ENCODE data around the gene MORN3. TPM values are rescaled to one million over a fixed set of nuclear protein-coding genes. Genes with fewer than 3 reads are reported as not detected.
"Not testable (repeated sequence)": the region's sequence is repeated elsewhere in the genome, so short reads cannot be mapped to it uniquely, and the experiment has no call there.

The MORN3 gene
- total RNA-seq, 1 donor from 2014 or later, result 0.59 TPM

DNA sequence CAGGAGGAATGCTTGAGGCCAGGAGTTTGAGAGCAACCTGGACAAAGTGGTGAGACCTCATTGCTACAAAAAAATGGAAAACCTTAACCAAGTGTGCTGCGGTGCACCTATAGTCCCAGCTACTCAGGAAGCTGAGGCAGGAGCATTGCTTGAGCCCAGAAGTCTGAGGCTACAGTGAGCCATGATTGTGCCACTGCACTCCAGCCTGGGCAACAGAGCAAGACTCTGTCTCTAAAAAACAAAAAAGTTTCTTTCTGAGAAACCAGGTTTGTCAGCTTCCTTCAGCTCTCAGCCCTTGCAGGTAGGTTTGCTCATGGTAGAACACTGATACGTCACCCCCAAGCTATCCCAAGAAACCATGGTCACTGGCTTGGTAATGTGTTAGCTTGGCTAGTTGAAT lies 20.0 kb upstream of the MORN3 start:
- DNase-seq, result no peak

DNA sequence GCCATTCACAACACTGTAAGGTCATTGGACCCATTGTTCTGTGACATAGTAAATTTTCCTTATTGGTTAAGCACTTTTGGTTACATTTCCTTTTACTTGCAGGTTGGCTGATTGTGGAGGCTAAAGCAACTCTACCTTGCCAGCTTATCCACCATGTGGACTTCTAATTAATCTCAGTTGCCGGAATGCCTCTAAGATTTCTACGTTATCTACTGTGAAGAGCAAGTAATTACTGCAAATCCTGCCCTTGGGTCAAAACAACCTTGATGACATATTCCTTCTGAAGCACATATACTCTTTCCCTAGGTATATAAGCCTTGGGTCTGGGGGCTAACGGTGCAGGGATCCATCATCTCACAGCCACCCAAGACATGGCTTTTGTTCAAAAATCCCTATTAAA lies 19.5 kb upstream of the MORN3 start:
- no peak for DNase-seq

DNA sequence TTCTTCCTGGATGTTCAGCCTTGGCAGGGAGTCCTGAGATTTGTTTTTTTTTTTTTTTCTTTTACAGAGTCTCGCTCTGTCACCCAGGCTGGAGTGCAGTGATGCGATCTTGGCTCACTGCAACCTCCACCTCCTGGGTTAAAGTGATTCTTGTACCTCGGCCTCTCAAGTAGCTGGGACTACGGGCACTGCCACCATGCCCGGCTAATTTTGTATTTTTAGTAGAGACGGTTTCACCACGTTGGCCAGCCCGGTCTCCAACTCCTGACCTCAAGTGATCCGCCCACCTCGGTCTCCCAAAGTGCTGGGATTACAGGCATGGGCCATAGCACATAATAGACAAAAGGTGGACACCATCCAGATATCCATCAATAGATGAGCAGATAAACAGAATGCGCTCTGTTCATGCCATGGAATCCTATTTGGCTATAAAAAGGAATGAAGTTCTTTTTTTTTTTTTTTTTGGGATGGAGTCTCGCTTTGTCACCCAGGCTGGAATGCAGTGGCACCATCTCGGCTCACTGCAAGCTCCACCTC lies 10.3 kb upstream of the MORN3 start:
- DNase-seq, result not testable (repeated sequence)

DNA sequence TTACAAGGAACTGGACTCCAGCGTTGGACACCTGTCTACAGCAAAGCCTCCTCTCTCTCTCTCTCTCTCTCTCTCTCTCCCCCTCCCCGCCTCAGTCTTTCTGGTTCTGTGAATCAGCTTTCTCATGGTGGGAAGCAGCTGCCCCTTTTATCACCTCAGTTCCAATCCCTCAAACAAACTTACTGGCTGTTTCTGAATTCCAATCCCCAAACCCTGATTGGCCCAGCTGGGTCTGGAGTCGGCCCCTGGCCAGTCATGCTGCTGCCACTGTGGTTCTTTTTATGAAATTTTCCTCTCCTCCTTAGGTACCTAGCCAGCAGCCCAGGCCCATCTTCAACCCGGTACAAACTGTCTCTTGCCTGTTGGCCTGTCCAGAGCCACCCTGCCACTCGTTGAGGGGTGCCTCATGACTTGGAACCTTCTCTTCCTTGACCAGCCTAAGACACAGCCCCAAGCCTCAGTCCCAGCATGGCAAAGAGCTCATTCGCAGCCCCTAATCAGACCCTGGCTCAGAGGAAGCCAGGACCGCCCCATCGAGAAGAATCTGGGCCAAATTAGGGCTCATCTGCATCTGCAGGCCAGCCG lies 9.4 kb upstream of the MORN3 start:
- no peak for DNase-seq

DNA sequence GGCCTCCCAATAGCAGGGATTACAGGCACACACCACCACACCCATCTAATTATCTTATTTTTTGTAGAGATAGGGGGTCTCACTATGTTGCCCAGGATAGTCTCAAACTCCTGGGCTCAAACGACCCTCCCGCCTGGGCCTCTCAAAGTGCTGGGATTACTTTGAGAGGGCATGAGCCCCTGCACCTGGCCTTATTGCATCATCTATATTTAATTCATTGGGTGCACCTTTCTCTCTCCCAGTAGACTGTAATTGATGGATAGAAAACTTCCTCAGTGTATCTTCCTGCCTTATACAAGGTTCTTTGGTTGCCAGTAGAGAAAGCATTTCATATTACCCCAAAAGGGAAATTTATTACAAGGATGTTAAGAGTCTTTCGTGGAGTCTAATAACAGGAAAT lies 8.9 kb upstream of the MORN3 start:
- no peak for DNase-seq

DNA sequence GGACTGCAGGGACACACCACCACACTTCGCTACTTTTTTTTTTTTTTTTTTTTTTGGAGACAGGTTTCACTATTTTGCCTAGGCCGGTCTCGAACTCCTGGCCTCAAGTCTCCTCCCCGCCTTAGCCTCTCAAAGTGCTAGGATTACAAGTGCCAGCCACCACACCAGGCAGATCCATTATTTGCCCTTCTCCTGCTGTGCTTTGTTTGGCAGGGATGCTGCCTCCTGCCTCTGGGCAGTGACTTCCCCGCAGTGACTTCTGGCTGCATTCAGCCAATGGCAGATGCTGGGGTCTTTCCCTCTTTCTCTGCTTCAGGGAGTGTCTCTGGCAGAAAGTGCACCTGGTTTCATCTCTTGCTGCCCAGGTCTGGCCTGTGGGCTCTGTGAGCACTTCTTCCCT lies 6.7 kb upstream of the MORN3 start:
- no peak for DNase-seq

DNA sequence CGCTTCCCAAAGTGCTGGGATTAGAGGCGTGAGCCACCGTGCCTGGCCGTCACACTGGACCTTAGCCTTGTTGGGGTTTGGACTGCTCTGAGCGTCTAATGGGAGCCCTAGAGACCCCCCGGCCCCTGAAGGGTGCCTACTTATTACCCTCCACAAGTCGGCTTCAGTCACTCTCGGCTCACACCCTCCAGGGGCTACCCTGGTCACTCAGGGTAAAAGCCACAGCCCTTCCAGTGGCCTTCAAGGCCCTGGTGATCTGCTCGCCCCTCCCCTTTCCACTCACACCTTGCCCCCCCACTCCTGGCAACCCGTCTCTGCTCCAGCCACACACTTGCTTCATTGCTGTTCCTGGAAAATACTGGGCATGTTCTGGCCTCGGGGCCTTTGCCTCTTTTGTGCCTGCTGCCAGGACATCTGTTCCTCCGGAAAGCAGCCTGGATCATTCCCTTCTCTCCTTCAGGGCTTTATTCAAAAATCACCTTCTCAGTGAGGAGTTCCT lies 3.6 kb upstream of the MORN3 start:
- DNase-seq, result peak; percentile 13

DNA sequence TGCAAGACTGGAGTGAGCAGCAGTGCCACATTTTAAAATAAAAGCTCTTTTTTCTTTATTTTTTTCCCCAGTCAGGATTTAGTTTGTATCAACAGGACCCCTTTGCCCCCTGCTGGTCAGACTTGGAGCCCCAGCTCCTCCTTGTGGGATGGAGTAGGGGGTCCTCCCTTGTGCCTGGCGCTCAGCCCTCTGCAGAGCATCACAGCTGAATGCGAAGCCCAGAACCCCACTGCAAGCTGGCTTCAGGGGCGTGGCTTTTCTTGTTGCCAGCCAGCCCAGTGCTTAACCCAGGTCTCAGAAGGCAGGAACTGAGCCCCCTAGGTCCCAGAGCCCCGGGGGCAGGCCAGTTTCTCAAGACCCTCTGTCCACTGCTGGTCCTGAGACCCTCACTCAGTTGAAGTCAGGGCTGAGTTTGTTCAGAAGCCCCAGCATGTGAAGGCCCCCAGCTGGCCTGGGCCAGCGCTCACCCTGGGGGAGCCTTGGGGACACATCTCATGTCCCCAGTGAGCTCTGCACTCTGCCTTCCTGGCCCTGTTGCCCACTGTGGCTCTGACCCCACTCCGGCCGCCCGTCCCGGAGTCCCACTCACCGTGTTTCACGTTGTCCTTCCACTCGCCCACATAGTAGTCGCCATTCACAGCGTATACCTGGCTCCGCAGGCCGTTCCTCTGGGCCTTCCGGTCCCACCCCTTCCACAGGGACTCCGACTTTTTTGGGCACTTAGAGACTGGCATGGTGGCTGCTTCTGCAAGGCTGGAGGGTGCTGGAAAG lies 519 bp downstream of the MORN3 start:
- DNase-seq, result peak; percentile 28

DNA sequence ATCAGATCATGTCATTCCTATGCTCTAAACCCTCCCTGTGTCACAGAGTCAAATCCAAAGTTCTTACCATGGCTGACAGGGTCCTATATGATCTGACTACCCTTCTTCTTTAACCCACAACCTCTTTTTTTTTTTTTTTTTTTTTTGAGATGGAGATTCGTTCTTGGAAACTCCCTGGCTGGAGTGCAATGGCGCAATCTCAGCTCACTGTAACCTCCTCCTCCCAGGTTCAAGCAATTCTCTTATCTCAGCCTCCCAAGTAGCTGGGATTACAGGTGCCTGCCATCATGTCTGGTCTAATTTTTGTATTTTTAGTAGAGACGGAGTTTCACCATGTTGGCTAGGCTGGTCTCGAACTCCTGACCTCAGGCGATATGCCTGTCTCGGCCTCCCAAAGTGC lies 2.6 kb downstream of the MORN3 start:
- DNase-seq, result not testable (repeated sequence)

DNA sequence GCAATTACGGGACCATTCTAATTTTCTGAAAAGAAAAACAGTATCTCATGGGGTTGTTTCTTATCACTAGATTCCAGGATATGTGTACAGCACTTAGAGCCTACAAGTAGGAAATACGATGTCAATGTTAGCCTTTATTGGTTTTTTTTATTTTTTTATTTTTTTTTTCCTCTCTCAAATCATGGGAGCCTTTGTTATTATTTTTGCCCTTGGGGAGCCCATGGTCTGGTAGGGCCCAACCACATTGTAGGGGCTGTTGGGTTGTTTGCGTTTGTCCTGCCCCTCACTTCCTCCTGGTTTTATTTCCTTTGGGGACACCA lies 5.9 kb downstream of the MORN3 start:
- DNase-seq, result no peak

DNA sequence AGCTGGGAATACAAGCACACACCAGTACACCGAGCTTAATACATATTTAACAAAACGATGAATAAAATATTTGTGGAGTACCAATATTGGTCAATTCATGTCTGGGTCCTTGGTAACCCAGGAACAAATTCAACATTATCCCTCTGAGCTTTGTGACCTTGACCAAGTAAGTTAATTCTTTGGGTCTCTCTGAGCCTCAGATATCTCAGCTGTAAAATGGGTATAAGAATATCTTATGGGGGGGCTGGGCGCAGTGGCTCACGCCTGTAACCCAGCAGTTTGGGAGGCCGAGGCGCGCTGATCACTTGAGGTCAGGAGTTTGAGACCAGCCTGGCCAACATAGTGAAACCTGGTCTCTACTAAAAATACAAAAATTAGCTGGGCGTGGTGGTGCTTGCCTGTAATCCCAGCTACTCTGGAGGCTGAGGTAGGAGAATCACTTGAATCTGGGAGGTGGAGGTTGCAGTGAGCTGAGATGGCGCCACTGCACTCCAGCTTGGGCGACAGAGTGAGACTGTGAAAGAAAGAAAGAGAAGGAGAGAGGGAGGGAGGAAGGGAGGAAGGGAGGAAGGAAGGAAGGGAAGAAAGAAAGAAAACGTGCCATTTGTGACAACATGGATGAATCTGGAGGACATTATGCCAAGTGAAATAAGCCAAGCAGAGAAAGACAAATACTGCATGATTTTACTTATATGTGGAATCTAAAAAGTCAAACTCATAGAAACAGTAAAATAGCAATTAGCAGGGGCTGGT lies 7.9 kb downstream of the MORN3 start:
- DNase-seq, result not testable (repeated sequence)

DNA sequence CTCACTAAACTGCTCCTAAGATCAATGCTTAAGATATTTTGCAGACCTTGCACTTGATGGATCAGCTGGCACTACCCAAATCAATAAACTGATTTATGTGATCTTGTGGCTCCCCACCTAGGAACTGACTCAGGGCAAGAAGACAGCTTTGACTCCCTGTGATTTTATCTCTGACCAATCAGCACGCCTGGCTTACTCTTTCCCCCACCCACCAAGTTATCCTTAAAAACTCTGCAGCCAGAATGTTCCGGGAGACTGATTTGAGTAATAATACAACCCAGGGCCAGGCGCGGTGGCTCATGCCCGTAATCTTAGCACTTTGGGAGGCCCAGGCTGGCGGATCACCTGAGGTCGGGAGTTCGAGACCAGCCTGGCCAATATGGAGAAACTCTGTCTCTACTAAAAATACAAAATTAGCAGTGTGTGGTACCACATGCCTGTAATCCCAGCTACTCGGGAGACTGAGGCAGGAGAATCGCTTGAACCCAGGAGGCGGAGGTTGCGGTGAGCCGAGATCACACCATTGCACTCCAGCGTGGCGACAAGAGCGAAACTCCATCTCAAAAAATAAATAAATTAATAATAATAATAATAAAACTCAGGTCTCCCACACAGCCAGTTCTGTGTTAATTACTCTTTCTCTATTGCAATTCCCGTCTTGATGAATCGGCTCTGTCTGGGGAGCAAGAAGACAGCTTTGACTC lies 12.0 kb downstream of the MORN3 start:
- DNase-seq, result no peak

DNA sequence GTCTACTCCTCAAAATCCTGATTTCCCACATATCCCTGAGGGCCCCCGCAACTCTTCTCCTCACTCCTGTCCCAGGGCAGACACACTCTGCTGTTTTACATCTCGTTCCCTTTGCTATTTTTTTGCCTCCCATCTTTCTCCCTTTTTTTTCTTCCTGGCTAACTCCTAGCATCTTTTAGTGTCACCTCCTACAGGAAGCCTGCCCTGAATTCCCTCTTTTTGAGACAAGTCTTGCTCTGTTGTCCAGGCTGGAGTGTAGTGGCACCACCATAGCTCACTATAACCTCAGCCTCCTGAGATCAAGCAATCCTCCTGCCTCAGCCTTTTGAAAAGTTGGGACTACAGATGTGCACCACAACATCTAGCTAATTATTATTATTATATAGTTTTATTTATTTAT lies 13.3 kb downstream of the MORN3 start:
- DNase-seq, result no peak

DNA sequence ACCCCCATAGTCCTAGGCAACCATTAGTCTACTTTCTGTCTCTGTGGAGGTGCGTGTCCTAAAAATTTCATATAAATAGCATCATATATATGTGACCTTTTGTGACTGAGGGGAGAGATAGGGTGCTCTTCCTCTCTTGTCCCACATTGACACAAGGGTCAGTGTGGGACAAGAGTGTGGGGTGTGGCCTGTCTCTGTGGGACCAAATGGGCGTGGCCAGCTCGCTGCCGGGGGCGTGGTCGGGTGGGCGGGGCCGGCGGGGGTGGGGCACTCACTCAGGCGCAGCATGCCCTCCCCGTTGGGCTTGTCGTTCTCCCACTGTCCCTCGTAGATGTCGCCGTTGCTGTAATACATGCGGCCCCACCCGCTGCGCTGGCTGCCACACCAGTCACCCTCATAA lies 15.5 kb downstream of the MORN3 start:
- DNase-seq, result no peak

DNA sequence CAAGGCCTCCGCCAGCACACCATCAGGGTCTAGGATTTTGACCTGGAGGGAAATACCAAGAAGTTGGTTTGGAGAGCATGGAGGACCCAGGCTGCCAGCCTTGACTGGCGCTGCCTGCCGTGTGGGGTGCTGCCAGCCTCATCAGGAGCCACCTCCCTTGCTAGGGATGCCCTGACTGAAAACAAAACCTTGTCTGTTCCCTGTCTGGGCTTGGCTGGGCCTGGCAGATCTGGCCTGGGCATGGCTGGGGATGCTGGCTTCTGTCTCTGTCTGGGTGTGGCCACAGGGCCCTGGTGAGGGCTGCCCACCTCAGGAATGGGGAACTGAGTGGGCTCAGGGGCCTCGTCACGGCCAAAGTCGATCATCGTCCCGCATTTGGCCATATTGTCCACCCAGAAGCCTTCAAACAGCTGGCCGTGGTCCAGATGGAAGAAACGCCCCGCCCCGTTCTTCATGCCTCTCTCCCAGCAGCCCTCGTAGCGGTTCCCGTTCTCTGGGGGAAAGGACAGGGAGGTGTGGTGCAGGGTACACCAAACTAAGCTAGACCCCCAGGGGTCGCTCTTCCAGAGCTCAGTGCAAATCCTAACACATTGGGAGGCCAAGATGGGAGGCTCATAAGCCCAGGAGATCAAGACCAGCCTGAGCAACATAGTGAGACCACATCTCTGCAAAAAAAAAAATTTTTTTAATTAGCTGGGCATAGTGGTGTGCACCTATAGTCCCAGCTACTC lies 16.5 kb downstream of the MORN3 start:
- no peak for DNase-seq

DNA sequence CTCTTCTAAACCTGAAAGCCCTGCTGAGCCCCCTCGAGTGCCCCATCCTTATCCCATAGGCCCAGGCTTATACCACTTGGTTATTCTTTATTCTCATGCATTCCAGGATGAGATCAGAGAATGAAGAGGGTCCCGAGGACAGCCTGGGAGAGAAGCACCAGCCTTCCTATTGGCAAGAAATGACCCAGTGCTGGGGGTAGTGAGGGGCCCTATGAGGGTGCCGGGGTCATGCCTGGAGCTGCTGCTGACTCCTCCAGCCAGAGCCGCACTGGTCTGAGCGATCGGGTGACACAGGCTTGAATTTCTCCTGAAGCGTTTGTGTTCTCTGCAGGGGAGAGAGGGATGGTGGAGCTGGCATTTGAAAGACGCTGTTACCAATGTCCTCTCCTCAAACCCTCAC lies 18.1 kb downstream of the MORN3 start:
- no peak for DNase-seq

DNA sequence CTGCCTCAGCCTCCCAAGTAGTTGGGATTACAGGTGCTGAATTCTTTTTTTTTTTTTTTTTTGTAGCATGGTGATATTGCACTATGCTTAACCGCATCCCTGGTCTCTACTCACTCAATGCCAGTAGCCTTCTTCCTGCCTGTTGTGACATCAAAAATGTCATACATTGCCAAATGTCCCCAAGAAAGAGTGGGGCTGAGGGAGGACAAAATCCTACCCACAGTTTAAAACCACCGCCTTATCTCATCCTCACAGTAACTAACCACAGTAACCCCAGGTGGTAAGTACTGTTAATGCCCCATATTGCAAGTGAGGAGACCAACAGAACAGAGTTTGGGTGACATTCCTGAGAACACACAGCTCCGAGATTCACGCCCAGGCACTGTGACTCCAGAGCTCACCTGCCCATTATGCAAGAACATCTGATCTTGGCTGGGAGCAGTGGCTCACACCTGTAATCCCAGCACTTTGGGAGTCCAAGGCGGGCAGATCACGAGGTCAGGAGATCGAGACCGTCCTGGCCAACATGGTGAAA lies 19.6 kb downstream of the MORN3 start:
- no peak for DNase-seq

DNA sequence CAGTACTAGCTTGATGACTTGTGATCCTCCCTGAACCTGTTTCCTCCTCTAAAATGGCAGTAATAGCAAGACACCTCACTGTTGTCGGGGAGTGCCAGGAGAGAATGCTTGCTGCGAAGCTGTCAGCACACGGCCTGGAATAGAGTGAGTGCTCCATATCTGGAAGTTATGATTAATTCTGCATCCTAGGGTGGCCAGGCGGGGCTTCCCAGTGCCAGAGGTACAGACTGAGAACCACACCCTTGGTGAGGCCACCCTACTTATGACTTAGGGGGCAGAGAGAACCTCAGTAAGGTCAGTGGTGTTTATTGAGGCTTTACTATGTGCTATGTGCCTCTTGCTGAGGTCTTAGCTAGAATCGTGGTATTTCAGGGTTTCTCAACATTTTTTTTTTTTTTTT lies 20.1 kb downstream of the MORN3 start:
- no peak for DNase-seq

DNA sequence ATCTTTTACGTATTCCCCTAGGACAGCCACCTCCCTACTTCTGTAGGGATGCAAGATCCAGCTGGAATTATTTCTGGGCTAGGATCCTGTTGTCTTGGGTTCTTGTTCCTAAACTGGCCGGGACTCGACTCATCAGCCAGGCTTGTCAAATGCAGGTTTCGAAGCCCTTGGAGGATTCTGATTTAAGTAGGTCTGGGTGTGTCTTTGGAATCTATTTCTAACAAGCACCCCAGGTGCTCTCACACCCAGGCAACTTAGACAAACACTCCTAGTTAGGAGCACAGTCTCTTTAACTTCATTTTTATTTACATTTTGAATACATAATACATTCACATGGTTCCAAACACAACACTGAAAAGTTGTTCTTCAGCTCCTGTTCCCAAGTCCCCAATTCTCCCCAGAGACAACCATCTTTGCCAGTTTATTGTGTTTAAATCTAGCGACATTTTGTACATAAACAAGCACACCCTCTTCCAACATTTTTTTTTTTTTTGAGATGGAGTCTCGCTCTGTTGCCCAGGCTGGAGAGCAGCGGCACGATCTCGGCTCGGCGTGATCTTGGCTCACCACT lies 20.9 kb downstream of the MORN3 start:
- no peak for DNase-seq

DNA sequence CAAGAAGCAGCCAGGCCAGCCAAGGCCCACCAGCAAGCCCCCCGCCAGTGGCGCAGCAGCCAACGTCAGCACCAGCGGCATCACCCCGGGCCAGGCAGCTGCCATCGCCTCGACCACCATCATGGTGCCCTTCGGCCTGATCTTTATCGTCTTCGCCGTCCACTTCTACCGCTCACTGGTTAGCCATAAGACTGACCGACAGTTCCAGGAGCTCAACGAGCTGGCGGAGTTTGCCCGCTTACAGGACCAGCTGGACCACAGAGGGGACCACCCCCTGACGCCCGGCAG lies 28.2 kb downstream of the MORN3 start:
- no peak for DNase-seq

All from skin of body (tissue), 2 donors.